Left cardiac atrium (tissue), 4 donors: ENCODE data around the gene DPP8. TPM values are rescaled to one million over a fixed set of nuclear protein-coding genes. Genes with fewer than 3 reads are reported as not detected.
"Not testable (repeated sequence)": the region's sequence is repeated elsewhere in the genome, so short reads cannot be mapped to it uniquely, and the experiment has no call there.

Experiments
- ATAC-seq, 2 donors: fragments of 200-7000 bp; cut with Tn5 transposase; one replicate each; pipeline ENCODE4 v1.9.1; 2020; ENCODE audit warnings: mild to moderate bottlenecking in 2 of 2, moderate library complexity in 2 of 2
- DNase-seq: peaks from one replicate; pipeline ENCODE4 v3.0.0-alpha.2; 2020
- intact Hi-C, 2 donors: fragments of 100-400 bp; cut with DNase I; formaldehyde crosslinking; loops; one replicate each; pipeline versions ENCODE4 v1.14.1 to v1.15.1; 2022 to 2023
- long read RNA-seq: library from polyadenylated mRNA; unstranded; transcript quantifications from one replicate; pipeline ENCODE4 v2.0.0, GENCODE V29; 2021
- total RNA-seq, 2 donors: library from RNA; stranded (reverse); fragmentation: NEBNext Ultra II Directional; extraction: Animal tissue kit (Norgen Biotek cat#: 25700); gene quantifications; one replicate each; pipeline ENCODE4 v1.2.1, GENCODE V29; 2021
- donor health status: DM: no; HTN: yes; CAD: no.
- donor health status: DM: no; HTN: yes; CAD: no; lungs with severe emphysema.
- donor health status: DM: yes; HTN: yes; CAD: no.
- donor health status: Dilated cardiomyopathy.

The DPP8 gene
- 10 to 100 TPM; 24.8 to 34.9 TPM for total RNA-seq
- long read RNA-seq, transcript DPP8-201 (20 exons, 3,139 nt) = major isoform, 18 of 37 reads
- long read RNA-seq, partial matches to known transcripts = 2 of 37 reads
- long read RNA-seq, other reads (novel, unspliced or antisense) = 17 of 37 reads

GRCh38 chr15:65516997-65517865 lies at the start of gene DPP8:
Gene DPP8 (minus strand): TSS chr15:65517689. CDS start chr15:65512553, 5,136 bp downstream.
- intact Hi-C loops = no loop called here
- peak; percentile 98 for ATAC-seq
- DNase-seq = peak; percentile 94

GRCh38 chr15:65561934-65562333 lies 44.4 kb upstream of the DPP8 start:
- ATAC-seq (no peak), DNase-seq (no peak)
- intact Hi-C loops = no loop called here

GRCh38 chr15:65559941-65560340 lies 42.5 kb upstream of the DPP8 start:
- ATAC-seq = no peak
- intact Hi-C loops = no loop called here

GRCh38 chr15:65558997-65559760 lies 41.7 kb upstream of the DPP8 start:
- intact Hi-C loops = no loop called here
- no peak for DNase-seq
- ATAC-seq = no peak

More at GRCh38 chr15:65559941-65560340, 42.5 kb upstream of the DPP8 start:
- DNase-seq = no peak

GRCh38 chr15:65558336-65558735 lies 40.8 kb upstream of the DPP8 start:
- intact Hi-C loops = no loop called here
- ATAC-seq = no peak
- no peak for DNase-seq

- DNase-seq = no peak
- no peak for ATAC-seq
- intact Hi-C loops = no loop called here
Observed at GRCh38 chr15:65556622-65557021, 39.1 kb upstream of the DPP8 start.

- intact Hi-C loops = no loop called here
- ATAC-seq (no peak), DNase-seq (no peak)
Observed at GRCh38 chr15:65553691-65554090, 36.2 kb upstream of the DPP8 start.

GRCh38 chr15:65552851-65553250 lies 35.4 kb upstream of the DPP8 start:
- ATAC-seq, intact Hi-C loops, DNase-seq: not testable (repeated sequence)

- intact Hi-C loops = no loop called here
- DNase-seq (no peak), ATAC-seq (no peak)
Observed at GRCh38 chr15:65551183-65551582, 33.7 kb upstream of the DPP8 start.

GRCh38 chr15:65550681-65551098 lies 33.2 kb upstream of the DPP8 start:
- DNase-seq = no peak
- ATAC-seq = no peak
- intact Hi-C loops = no loop called here

- ATAC-seq, DNase-seq, intact Hi-C loops: not testable (repeated sequence)
Observed at GRCh38 chr15:65549288-65549687, 31.8 kb upstream of the DPP8 start.

GRCh38 chr15:65547841-65548240 lies 30.4 kb upstream of the DPP8 start:
- intact Hi-C loops = no loop called here
- DNase-seq (no peak), ATAC-seq (no peak)

- ATAC-seq = no peak
- intact Hi-C loops = no loop called here
- DNase-seq = no peak
Observed at GRCh38 chr15:65541231-65541820, 23.8 kb upstream of the DPP8 start.

- ATAC-seq (no peak), DNase-seq (no peak)
- intact Hi-C loops = no loop called here
Observed at GRCh38 chr15:65540314-65540713, 22.8 kb upstream of the DPP8 start.

- ATAC-seq = no peak
- intact Hi-C loops = no loop called here
- no peak for DNase-seq
Observed at GRCh38 chr15:65535192-65535591, 17.7 kb upstream of the DPP8 start.

- intact Hi-C loops = no loop called here
- ATAC-seq = no peak
- no peak for DNase-seq
Observed at GRCh38 chr15:65533057-65533756, 15.7 kb upstream of the DPP8 start.

GRCh38 chr15:65532738-65533051 lies 15.2 kb upstream of the DPP8 start:
- ATAC-seq (no peak), DNase-seq (no peak)
- intact Hi-C loops = no loop called here

GRCh38 chr15:65530318-65531111 lies 13.0 kb upstream of the DPP8 start, which contains the start of gene HACD3:
Gene HACD3 (plus strand): TSS chr15:65530463. CDS start chr15:65530632, 169 bp downstream.
- ATAC-seq (peak; percentile 98 to 99), DNase-seq (peak; percentile 92)
- intact Hi-C loops = no loop called here
